Spleen (tissue), 7 donors: ENCODE data around the gene CNDP2.

Experiments used
- CTCF ChIP-seq, 11 experiments: fragments of 200-600 bp in 7 of 11; fragments of 450-650 bp in 4 of 11; sonication (generic) in 4 of 11; IDR thresholded peaks in 8 of 11; conservative IDR thresholded peaks in 3 of 11; 1 replicate in 7 of 11; 2 replicates in 4 of 11; pipeline versions ENCODE4 v1.4.0 to v1.8.0; 2016 to 2021; ENCODE audit warnings: antibody characterized with exemption in 11 of 11, inconsistent platforms in 4 of 11, mild to moderate bottlenecking in 1 of 11
- POLR2A ChIP-seq, 3 donors: fragments of 450-650 bp; IDR thresholded peaks; one replicate each; pipeline ENCODE4 v1.5.1; 2017; ENCODE audit warnings: antibody characterized with exemption in 3 of 3, mild to moderate bottlenecking in 1 of 3
- donor health status: DM: no; HTN: no; CAD: no; lungs with moderate emphysema.
- donor health status: DM: no; HTN: no; CAD: no.
- donor health status: DM: no; HTN: no; CAD: no.

- no peak for TF ChIP-seq CTCF (IDR thresholded peaks at IDR 0.05 in 8 of 11, conservative IDR thresholded peaks at IDR 0.05 in 3 of 11)
- TF ChIP-seq POLR2A (IDR thresholded peaks at IDR 0.05): no peak
Observed at GRCh38 chr18:74528913-74529312, 32.8 kb downstream of the CNDP2 start.
